Measurements from ENCODE around the gene SMIM30.
"Not testable (repeated sequence)": the region's sequence is repeated elsewhere in the genome, so short reads cannot be mapped to it uniquely, and the experiment has no call there.

SMIM30 gene

GRCh38 chr7:113134025-113134424, 15.7 kb upstream of the SMIM30 start:
- in situ Hi-C loops (cut with HindIII; ENCODE audit: low pct_unique_long_range_greater_than_20kb, low sequenced_read_pairs) = no loop called here
- TF ChIP-seq JUND (IDR thresholded peaks at IDR 0.05; ENCODE audit: low read depth) = no peak
- DNase-seq (ENCODE audit: low read depth in 1 of 2, low spot score in 1 of 2) = no peak

- DNase-seq (ENCODE audit: low read depth in 1 of 2, low spot score in 1 of 2) = no peak
- no peak for TF ChIP-seq JUND (IDR thresholded peaks at IDR 0.05; ENCODE audit: low read depth)
- in situ Hi-C loops (cut with HindIII; ENCODE audit: low pct_unique_long_range_greater_than_20kb, low sequenced_read_pairs) = no loop called here
Measured at GRCh38 chr7:113131367-113131766, 13.0 kb upstream of the SMIM30 start.

GRCh38 chr7:113128031-113128430, 9.7 kb upstream of the SMIM30 start:
- DNase-seq (ENCODE audit: low read depth in 1 of 2, low spot score in 1 of 2) = no peak
- TF ChIP-seq JUND (IDR thresholded peaks at IDR 0.05; ENCODE audit: low read depth) = no peak
- in situ Hi-C loops (cut with HindIII; ENCODE audit: low pct_unique_long_range_greater_than_20kb, low sequenced_read_pairs) = no loop called here

- DNase-seq (ENCODE audit: low read depth in 1 of 2, low spot score in 1 of 2) = no peak
- in situ Hi-C loops (cut with HindIII; ENCODE audit: low pct_unique_long_range_greater_than_20kb, low sequenced_read_pairs) = no loop called here
- no peak for TF ChIP-seq JUND (IDR thresholded peaks at IDR 0.05; ENCODE audit: low read depth)
Measured at GRCh38 chr7:113125728-113126127, 7.4 kb upstream of the SMIM30 start.

- TF ChIP-seq JUND (IDR thresholded peaks at IDR 0.05; ENCODE audit: low read depth) = no peak
- no peak for DNase-seq (ENCODE audit: low read depth in 1 of 2, low spot score in 1 of 2)
- in situ Hi-C loops (cut with HindIII; ENCODE audit: low pct_unique_long_range_greater_than_20kb, low sequenced_read_pairs) = no loop called here
Measured at GRCh38 chr7:113122744-113123143, 4.4 kb upstream of the SMIM30 start.

- TF ChIP-seq JUND (IDR thresholded peaks at IDR 0.05; ENCODE audit: low read depth) = no peak
- in situ Hi-C loops (cut with HindIII; ENCODE audit: low pct_unique_long_range_greater_than_20kb, low sequenced_read_pairs) = no loop called here
- DNase-seq (ENCODE audit: low read depth in 1 of 2, low spot score in 1 of 2) = no peak
Measured at GRCh38 chr7:113120647-113121046, 2.3 kb upstream of the SMIM30 start.

- DNase-seq (ENCODE audit: low read depth in 1 of 2, low spot score in 1 of 2) = no peak
- no peak for TF ChIP-seq JUND (IDR thresholded peaks at IDR 0.05; ENCODE audit: low read depth)
Measured at GRCh38 chr7:113119429-113119828, 1.1 kb upstream of the SMIM30 start.

GRCh38 chr7:113117374-113117774, 980 bp downstream of the SMIM30 start:
- in situ Hi-C loops (cut with HindIII; ENCODE audit: low pct_unique_long_range_greater_than_20kb, low sequenced_read_pairs); DNase-seq (ENCODE audit: low read depth in 1 of 2, low spot score in 1 of 2): not testable (repeated sequence)

More at GRCh38 chr7:113119429-113119828, 1.1 kb upstream of the SMIM30 start:
- in situ Hi-C loops (cut with HindIII; ENCODE audit: low pct_unique_long_range_greater_than_20kb, low sequenced_read_pairs) = no loop called here

- in situ Hi-C loops (cut with HindIII; ENCODE audit: low pct_unique_long_range_greater_than_20kb, low sequenced_read_pairs) = no loop called here
- peak in 1 of 2 experiments; percentile 41 for DNase-seq (ENCODE audit: low read depth in 1 of 2, low spot score in 1 of 2)
- no peak for TF ChIP-seq JUND (IDR thresholded peaks at IDR 0.05; ENCODE audit: low read depth)
Measured at GRCh38 chr7:113113912-113114311, 4.4 kb downstream of the SMIM30 start.

- no peak for TF ChIP-seq JUND (IDR thresholded peaks at IDR 0.05; ENCODE audit: low read depth)
- in situ Hi-C loops (cut with HindIII; ENCODE audit: low pct_unique_long_range_greater_than_20kb, low sequenced_read_pairs) = no loop called here
- no peak for DNase-seq (ENCODE audit: low read depth in 1 of 2, low spot score in 1 of 2)
Measured at GRCh38 chr7:113109718-113110117, 8.6 kb downstream of the SMIM30 start.

- TF ChIP-seq JUND (IDR thresholded peaks at IDR 0.05; ENCODE audit: low read depth) = no peak
- peak in 1 of 2 experiments; percentile 19 for DNase-seq (ENCODE audit: low read depth in 1 of 2, low spot score in 1 of 2)
- in situ Hi-C loops (cut with HindIII; ENCODE audit: low pct_unique_long_range_greater_than_20kb, low sequenced_read_pairs) = no loop called here
Measured at GRCh38 chr7:113100121-113100603, 18.2 kb downstream of the SMIM30 start.

- in situ Hi-C loops (cut with HindIII; ENCODE audit: low pct_unique_long_range_greater_than_20kb, low sequenced_read_pairs) = no loop called here
- TF ChIP-seq JUND (IDR thresholded peaks at IDR 0.05; ENCODE audit: low read depth) = no peak
- DNase-seq (ENCODE audit: low read depth in 1 of 2, low spot score in 1 of 2) = peak in 1 of 2 experiments; percentile 83
Measured at GRCh38 chr7:113099284-113099919, 19.0 kb downstream of the SMIM30 start.

- in situ Hi-C loops (cut with HindIII; ENCODE audit: low pct_unique_long_range_greater_than_20kb, low sequenced_read_pairs) = no loop called here
- no peak for TF ChIP-seq JUND (IDR thresholded peaks at IDR 0.05; ENCODE audit: low read depth)
- DNase-seq (ENCODE audit: low read depth in 1 of 2, low spot score in 1 of 2) = no peak
Measured at GRCh38 chr7:113094517-113095249, 23.7 kb downstream of the SMIM30 start.

Measured in T47D (cell line).